GM23338 (cell line): ENCODE results near the gene ZFYVE27. TPM values are rescaled to one million over a fixed set of nuclear protein-coding genes. Genes with fewer than 3 reads are reported as not detected.

Experiments used
- ATAC-seq: fragments of 200-7000 bp; cut with Tn5 transposase; 3 replicates; pipeline ENCODE4 v1.9.1; 2020
- DNase-seq: peaks from one replicate; pipeline ENCODE4 v3.0.0-alpha.2; 2015; ENCODE audit warnings: low spot score
- H2AFZ ChIP-seq: fragments of 200-600 bp; sonication (generic); 2 replicates; pipeline ENCODE4 v1.8.0; 2016; ENCODE audit warnings: antibody characterized with exemption, mild to moderate bottlenecking, moderate library complexity
- H3F3A ChIP-seq: fragments of 200-600 bp; sonication (generic); replicated peaks from 2 replicates; pipeline ENCODE4 v1.8.0; 2017; ENCODE audit warnings: antibody characterized with exemption, mixed run types, low read depth
- H3K27ac ChIP-seq: fragments of 200-600 bp; sonication (generic); 2 replicates; pipeline ENCODE4 v1.6.1; 2016; ENCODE audit warnings: low read depth
- H3K27me3 ChIP-seq: fragments of 200-600 bp; sonication (generic); 2 replicates; pipeline ENCODE4 v1.8.0; 2016; ENCODE audit warnings: mild to moderate bottlenecking, mixed run types, moderate library complexity; ENCODE audit not compliant: insufficient read depth
- H3K36me3 ChIP-seq: fragments of 200-600 bp; sonication (generic); 2 replicates; pipeline ENCODE4 v1.8.0; 2016; ENCODE audit warnings: mild to moderate bottlenecking; ENCODE audit not compliant: insufficient read depth
- H3K4me1 ChIP-seq: fragments of 200-600 bp; sonication (generic); 2 replicates; pipeline ENCODE4 v1.8.0; 2016; ENCODE audit warnings: mild to moderate bottlenecking, moderate library complexity; ENCODE audit not compliant: insufficient read depth
- H3K4me2 ChIP-seq: fragments of 200-600 bp; sonication (generic); 2 replicates; pipeline ENCODE4 v1.7.1; 2017; ENCODE audit warnings: mixed run types
- H3K4me3 ChIP-seq: fragments of 200-600 bp; sonication (generic); 2 replicates; pipeline ENCODE4 v1.6.1; 2016; ENCODE audit warnings: mixed run types
- H3K79me2 ChIP-seq: fragments of 200-600 bp; sonication (generic); replicated peaks from 2 replicates; pipeline ENCODE4 v1.8.0; 2017; ENCODE audit warnings: mild to moderate bottlenecking; ENCODE audit not compliant: insufficient read depth
- H3K9me2 ChIP-seq: fragments of 200-600 bp; sonication (generic); 2 replicates; pipeline ENCODE4 v1.8.0; 2017; ENCODE audit not compliant: insufficient read depth
- H4K20me1 ChIP-seq: fragments of 200-600 bp; sonication (generic); replicated peaks from 2 replicates; pipeline ENCODE4 v1.8.0; 2017; ENCODE audit warnings: mild to moderate bottlenecking; ENCODE audit not compliant: insufficient read depth
- H3K27ac Mint-ChIP-seq: 2 replicates; pipeline ENCODE4 v1.8.0; 2020; ENCODE audit warnings: inconsistent platforms, mild to moderate bottlenecking, moderate library complexity, mixed read lengths
- H3K27me3 Mint-ChIP-seq: 3 replicates; pipeline ENCODE4 v1.8.0; 2022; ENCODE audit warnings: low read depth, mild to moderate bottlenecking, moderate library complexity, mixed read lengths, inconsistent platforms; ENCODE audit not compliant: insufficient read depth, poor library complexity
- H3K36me3 Mint-ChIP-seq: 3 replicates; pipeline ENCODE4 v1.8.0; 2021; ENCODE audit warnings: low read depth, mild to moderate bottlenecking, inconsistent platforms, moderate library complexity, mixed read lengths
- H3K4me1 Mint-ChIP-seq: 3 replicates; pipeline ENCODE4 v1.8.0; 2020; ENCODE audit warnings: mild to moderate bottlenecking, inconsistent platforms, mixed read lengths
- H3K4me3 Mint-ChIP-seq: 3 replicates; pipeline ENCODE4 v1.8.0; 2021; ENCODE audit warnings: moderate library complexity, mild to moderate bottlenecking, inconsistent platforms, mixed read lengths
- H3K9me3 Mint-ChIP-seq: 3 replicates; pipeline ENCODE4 v1.8.0; 2020; ENCODE audit warnings: moderate library complexity, mild to moderate bottlenecking, inconsistent platforms, mixed read lengths
- CREB1 ChIP-seq: fragments of 250-450 bp; sonication (Bioruptor Pico); IDR thresholded peaks from 2 replicates; pipeline ENCODE4 v1.5.0; 2020; ENCODE audit warnings: low read depth, mild to moderate bottlenecking, moderate library complexity
- ETS1 ChIP-seq: IDR thresholded peaks from 2 replicates; pipeline ENCODE4 v1.6.1; 2016; ENCODE audit warnings: antibody characterized with exemption
- EZH2phosphoT487 ChIP-seq: fragments of 200-600 bp; sonication (generic); IDR thresholded peaks from one replicate; pipeline ENCODE4 v1.8.1; 2018; ENCODE audit warnings: antibody characterized with exemption; ENCODE audit not compliant: unreplicated experiment
- JUNB ChIP-seq: IDR thresholded peaks from one replicate; pipeline ENCODE4 v1.6.1; 2016; ENCODE audit warnings: antibody characterized with exemption; ENCODE audit not compliant: unreplicated experiment
- NANOG ChIP-seq: IDR thresholded peaks from 2 replicates; pipeline ENCODE4 v1.6.1; 2016; ENCODE audit warnings: antibody characterized with exemption, borderline replicate concordance
- POLR2AphosphoS5 ChIP-seq: IDR thresholded peaks from 2 replicates; pipeline ENCODE4 v1.6.1; 2016; ENCODE audit warnings: antibody characterized with exemption, low read depth
- STAT1 ChIP-seq: IDR thresholded peaks from one replicate; pipeline ENCODE4 v1.6.1; 2016; ENCODE audit warnings: antibody characterized with exemption; ENCODE audit not compliant: unreplicated experiment
- ZNF114 ChIP-seq: fragments of 250-450 bp; sonication (Bioruptor Pico); IDR thresholded peaks from 2 replicates; pipeline ENCODE4 v1.5.0; 2020; ENCODE audit warnings: mild to moderate bottlenecking, moderate library complexity
- polyA plus RNA-seq: library from polyadenylated mRNA; unstranded; fragments of >200 nt; fragmentation: Nextera tagmentation; extraction: Ambion mirVana; gene quantifications from 2 replicates; pipeline ENCODE4 v1.2.1, GENCODE V29; 2016
- total RNA-seq: library from RNA; depleted of rRNA; stranded (reverse); fragments of >200 nt; shearing (Covaris generic); gene quantifications from 2 replicates; pipeline ENCODE4 v1.2.3, GENCODE V29; 2014
- TF ChIP-seq, protein P1 (sequence below): fragments of 250-450 bp; sonication (Bioruptor Pico); IDR thresholded peaks from 2 replicates; pipeline ENCODE4 v1.5.0; 2020; ENCODE audit warnings: mild to moderate bottlenecking, moderate library complexity
- TF ChIP-seq, protein P2 (sequence below): IDR thresholded peaks from one replicate; pipeline ENCODE4 v1.6.1; 2018; ENCODE audit warnings: antibody characterized with exemption; ENCODE audit not compliant: unreplicated experiment

Gene ZFYVE27
- total and polyA plus RNA-seq, 2 experiments from 2014 or later, result 15.0 to 25.8 TPM

GRCh38 chr10:97762816-97763215, 25.9 kb downstream of the ZFYVE27 start (continued):
- TF ChIP-seq ETS1 (no peak), POLR2AphosphoS5 (no peak), EZH2phosphoT487 (no peak), JUNB (no peak), STAT1 (no peak), ZNF114 (CRISPR knock-in tag) (no peak)
- TF ChIP-seq, protein P1, sequence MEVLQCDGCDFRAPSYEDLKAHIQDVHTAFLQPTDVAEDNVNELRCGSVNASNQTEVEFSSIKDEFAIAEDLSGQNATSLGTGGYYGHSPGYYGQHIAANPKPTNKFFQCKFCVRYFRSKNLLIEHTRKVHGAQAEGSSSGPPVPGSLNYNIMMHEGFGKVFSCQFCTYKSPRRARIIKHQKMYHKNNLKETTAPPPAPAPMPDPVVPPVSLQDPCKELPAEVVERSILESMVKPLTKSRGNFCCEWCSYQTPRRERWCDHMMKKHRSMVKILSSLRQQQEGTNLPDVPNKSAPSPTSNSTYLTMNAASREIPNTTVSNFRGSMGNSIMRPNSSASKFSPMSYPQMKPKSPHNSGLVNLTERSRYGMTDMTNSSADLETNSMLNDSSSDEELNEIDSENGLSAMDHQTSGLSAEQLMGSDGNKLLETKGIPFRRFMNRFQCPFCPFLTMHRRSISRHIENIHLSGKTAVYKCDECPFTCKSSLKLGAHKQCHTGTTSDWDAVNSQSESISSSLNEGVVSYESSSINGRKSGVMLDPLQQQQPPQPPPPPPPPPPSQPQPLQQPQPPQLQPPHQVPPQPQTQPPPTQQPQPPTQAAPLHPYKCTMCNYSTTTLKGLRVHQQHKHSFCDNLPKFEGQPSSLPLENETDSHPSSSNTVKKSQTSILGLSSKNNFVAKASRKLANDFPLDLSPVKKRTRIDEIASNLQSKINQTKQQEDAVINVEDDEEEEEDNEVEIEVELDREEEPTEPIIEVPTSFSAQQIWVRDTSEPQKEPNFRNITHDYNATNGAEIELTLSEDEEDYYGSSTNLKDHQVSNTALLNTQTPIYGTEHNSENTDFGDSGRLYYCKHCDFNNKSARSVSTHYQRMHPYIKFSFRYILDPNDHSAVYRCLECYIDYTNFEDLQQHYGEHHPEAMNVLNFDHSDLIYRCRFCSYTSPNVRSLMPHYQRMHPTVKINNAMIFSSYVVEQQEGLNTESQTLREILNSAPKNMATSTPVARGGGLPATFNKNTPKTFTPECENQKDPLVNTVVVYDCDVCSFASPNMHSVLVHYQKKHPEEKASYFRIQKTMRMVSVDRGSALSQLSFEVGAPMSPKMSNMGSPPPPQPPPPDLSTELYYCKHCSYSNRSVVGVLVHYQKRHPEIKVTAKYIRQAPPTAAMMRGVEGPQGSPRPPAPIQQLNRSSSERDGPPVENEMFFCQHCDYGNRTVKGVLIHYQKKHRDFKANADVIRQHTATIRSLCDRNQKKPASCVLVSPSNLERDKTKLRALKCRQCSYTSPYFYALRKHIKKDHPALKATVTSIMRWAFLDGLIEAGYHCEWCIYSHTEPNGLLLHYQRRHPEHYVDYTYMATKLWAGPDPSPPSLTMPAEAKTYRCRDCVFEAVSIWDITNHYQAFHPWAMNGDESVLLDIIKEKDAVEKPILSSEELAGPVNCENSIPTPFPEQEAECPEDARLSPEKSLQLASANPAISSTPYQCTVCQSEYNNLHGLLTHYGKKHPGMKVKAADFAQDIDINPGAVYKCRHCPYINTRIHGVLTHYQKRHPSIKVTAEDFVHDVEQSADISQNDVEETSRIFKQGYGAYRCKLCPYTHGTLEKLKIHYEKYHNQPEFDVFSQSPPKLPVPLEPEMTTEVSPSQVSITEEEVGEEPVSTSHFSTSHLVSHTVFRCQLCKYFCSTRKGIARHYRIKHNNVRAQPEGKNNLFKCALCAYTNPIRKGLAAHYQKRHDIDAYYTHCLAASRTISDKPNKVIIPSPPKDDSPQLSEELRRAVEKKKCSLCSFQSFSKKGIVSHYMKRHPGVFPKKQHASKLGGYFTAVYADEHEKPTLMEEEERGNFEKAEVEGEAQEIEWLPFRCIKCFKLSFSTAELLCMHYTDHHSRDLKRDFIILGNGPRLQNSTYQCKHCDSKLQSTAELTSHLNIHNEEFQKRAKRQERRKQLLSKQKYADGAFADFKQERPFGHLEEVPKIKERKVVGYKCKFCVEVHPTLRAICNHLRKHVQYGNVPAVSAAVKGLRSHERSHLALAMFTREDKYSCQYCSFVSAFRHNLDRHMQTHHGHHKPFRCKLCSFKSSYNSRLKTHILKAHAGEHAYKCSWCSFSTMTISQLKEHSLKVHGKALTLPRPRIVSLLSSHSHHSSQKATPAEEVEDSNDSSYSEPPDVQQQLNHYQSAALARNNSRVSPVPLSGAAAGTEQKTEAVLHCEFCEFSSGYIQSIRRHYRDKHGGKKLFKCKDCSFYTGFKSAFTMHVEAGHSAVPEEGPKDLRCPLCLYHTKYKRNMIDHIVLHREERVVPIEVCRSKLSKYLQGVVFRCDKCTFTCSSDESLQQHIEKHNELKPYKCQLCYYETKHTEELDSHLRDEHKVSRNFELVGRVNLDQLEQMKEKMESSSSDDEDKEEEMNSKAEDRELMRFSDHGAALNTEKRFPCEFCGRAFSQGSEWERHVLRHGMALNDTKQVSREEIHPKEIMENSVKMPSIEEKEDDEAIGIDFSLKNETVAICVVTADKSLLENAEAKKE (CRISPR knock-in tag), result no peak

- H3K27me3 ChIP-seq, result no peaks in the 10 kb centered on the region
- H3K4me1 ChIP-seq, result peaks cover 7% of the 10 kb centered on the region; the same call in 1 of the 2 replicates
- H3K9me2 ChIP-seq, result no peaks in the 10 kb centered on the region
- Mint-ChIP-seq H3K4me1 (peaks cover 29% of the 10 kb centered on the region), H3K9me3 (no peaks in the 10 kb centered on the region), H3K27me3 (peaks cover 25% of the 10 kb centered on the region), H3K27ac (peak overlapping the region; percentile 75; the same call in 1 of the 2 replicates), H3K4me3 (no peak overlapping the region), H3K36me3 (peaks cover 27% of the 10 kb centered on the region)
- H3K36me3 ChIP-seq, result peaks cover 4% of the 10 kb centered on the region; the same call in 1 of the 2 replicates
- no peak for DNase-seq
- no peak overlapping the region for H3K4me3 ChIP-seq
- H3K79me2 ChIP-seq, result no peaks in the 10 kb centered on the region
- no peak overlapping the region for H2AFZ ChIP-seq
- no peaks in the 10 kb centered on the region for H4K20me1 ChIP-seq
- no peak for ATAC-seq
- no peaks in the 10 kb centered on the region for H3F3A ChIP-seq
- peak overlapping the region; percentile 63; the same call in 1 of the 2 replicates for H3K27ac ChIP-seq
- H3K4me2 ChIP-seq, result peak overlapping the region; percentile 35; the same call in 1 of the 2 replicates
- TF ChIP-seq NANOG, result no peak
- TF ChIP-seq JUNB, result no peak
- TF ChIP-seq, protein P2, sequence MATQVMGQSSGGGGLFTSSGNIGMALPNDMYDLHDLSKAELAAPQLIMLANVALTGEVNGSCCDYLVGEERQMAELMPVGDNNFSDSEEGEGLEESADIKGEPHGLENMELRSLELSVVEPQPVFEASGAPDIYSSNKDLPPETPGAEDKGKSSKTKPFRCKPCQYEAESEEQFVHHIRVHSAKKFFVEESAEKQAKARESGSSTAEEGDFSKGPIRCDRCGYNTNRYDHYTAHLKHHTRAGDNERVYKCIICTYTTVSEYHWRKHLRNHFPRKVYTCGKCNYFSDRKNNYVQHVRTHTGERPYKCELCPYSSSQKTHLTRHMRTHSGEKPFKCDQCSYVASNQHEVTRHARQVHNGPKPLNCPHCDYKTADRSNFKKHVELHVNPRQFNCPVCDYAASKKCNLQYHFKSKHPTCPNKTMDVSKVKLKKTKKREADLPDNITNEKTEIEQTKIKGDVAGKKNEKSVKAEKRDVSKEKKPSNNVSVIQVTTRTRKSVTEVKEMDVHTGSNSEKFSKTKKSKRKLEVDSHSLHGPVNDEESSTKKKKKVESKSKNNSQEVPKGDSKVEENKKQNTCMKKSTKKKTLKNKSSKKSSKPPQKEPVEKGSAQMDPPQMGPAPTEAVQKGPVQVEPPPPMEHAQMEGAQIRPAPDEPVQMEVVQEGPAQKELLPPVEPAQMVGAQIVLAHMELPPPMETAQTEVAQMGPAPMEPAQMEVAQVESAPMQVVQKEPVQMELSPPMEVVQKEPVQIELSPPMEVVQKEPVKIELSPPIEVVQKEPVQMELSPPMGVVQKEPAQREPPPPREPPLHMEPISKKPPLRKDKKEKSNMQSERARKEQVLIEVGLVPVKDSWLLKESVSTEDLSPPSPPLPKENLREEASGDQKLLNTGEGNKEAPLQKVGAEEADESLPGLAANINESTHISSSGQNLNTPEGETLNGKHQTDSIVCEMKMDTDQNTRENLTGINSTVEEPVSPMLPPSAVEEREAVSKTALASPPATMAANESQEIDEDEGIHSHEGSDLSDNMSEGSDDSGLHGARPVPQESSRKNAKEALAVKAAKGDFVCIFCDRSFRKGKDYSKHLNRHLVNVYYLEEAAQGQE, result no peak
- TF ChIP-seq ETS1, result no peak
- TF ChIP-seq CREB1 (CRISPR knock-in tag), result no peak
These were observed 26.5 kb downstream of the ZFYVE27 start for GRCh38 chr10:97763411-97763810.
